Testis (tissue), 2 donors: ENCODE data around the gene GNGT2.
A peak's percentile ranks its signal among the peaks of the same experiment; 100 is the strongest.

ENCODE experiments used
- CTCF ChIP-seq, 3 experiments: fragments of 450-650 bp in 2 of 3; fragments of 200-600 bp in 1 of 3; sonication (generic) in 1 of 3; IDR thresholded peaks; one replicate each; pipeline ENCODE4 v1.5.1; 2016 to 2019; ENCODE audit warnings: antibody characterized with exemption in 3 of 3, mild to moderate bottlenecking in 2 of 3, moderate library complexity in 1 of 3
- POLR2A ChIP-seq: fragments of 450-650 bp; IDR thresholded peaks from one replicate; pipeline ENCODE4 v1.6.1; 2017; ENCODE audit warnings: antibody characterized with exemption, mild to moderate bottlenecking, moderate library complexity

- TF ChIP-seq POLR2A (no peak), CTCF (IDR thresholded peaks at IDR 0.05) (peak; percentile 69 to 81 (median 75))
Observed at GRCh38 chr17:49223517-49224197, 13.3 kb upstream of the GNGT2 start.
